ENCODE results near the gene OGFR. TPM values are rescaled to one million over a fixed set of nuclear protein-coding genes. Genes with fewer than 3 reads are reported as not detected.

The OGFR gene
- total RNA-seq, 1 experiment from 2014 or later = 73.6 TPM

GRCh38 chr20:62785393-62785792, 19.2 kb upstream of the OGFR start:
- CTCF ChIA-PET = no interaction called here
- Histone ChIP-seq H3K9me3 (ENCODE audit: control insufficient read depth in 1 of 2, insufficient read depth in 1 of 2, low read depth in 1 of 2, low read length in 2 of 2) (no peaks in the 10 kb centered on the region), H4K20me1 (ENCODE audit: insufficient read depth) (no peaks in the 10 kb centered on the region), H2AFZ (ENCODE audit: low read depth, low read length, poor library complexity, severe bottlenecking) (no peak overlapping the region), H3K4me2 (ENCODE audit: low read length) (no peak overlapping the region), H3K79me2 (ENCODE audit: insufficient read depth, low read length) (no peaks in the 10 kb centered on the region), H3K9ac (ENCODE audit: low read length) (no peak overlapping the region), H3K4me1 (ENCODE audit: control insufficient read depth in 1 of 2, insufficient read depth in 2 of 2, low read length in 2 of 2) (peaks cover 9 to 17% of the 10 kb centered on the region in 2 experiments; a peak in 3 of 4 replicates), H3K27ac (ENCODE audit: low read depth, low read length) (no peak overlapping the region), H3K27me3 (ENCODE audit: insufficient read depth, low read length) (no peaks in the 10 kb centered on the region), H3K36me3 (ENCODE audit: control insufficient read depth in 1 of 2, insufficient read depth in 2 of 2, low read length in 2 of 2) (no peaks in the 10 kb centered on the region), H3K9me2 (ENCODE audit: insufficient read depth) (no peaks in the 10 kb centered on the region), H3K4me3 (replicated peaks in 1 of 2; ENCODE audit: low read depth in 1 of 2, low read length in 2 of 2) (no peak overlapping the region)
- TF ChIP-seq MAX (IDR thresholded peaks at IDR 0.05) (no peak), ELF1 (IDR thresholded peaks at IDR 0.05; ENCODE audit: borderline replicate concordance, low read depth) (no peak), EZH2 (IDR thresholded peaks at IDR 0.05) (no peak), YY1 (IDR thresholded peaks at IDR 0.05; ENCODE audit: extremely low read depth, insufficient replicate concordance, low read depth, low read length) (no peak), ATF3 (IDR thresholded peaks at IDR 0.05) (no peak), SIN3A (IDR thresholded peaks at IDR 0.05; ENCODE audit: low read depth) (no peak), CEBPB (IDR thresholded peaks at IDR 0.05; ENCODE audit: low read depth) (no peak), EZH2phosphoT487 (IDR thresholded peaks at IDR 0.05; ENCODE audit: borderline replicate concordance) (no peak), ZNF274 (IDR thresholded peaks at IDR 0.05; ENCODE audit: low read depth, low read length) (no peak), SRF (IDR thresholded peaks at IDR 0.05; ENCODE audit: low read depth) (no peak), EGR1 (IDR thresholded peaks at IDR 0.05; ENCODE audit: low read depth) (no peak), JUND (IDR thresholded peaks at IDR 0.05) (no peak), TCF7L2 (IDR thresholded peaks at IDR 0.05; ENCODE audit: borderline replicate concordance, extremely low read depth, insufficient read depth, insufficient read length) (no peak), POLR2AphosphoS5 (IDR thresholded peaks at IDR 0.05; ENCODE audit: low read depth, low read length) (no peak), FOSL1 (IDR thresholded peaks at IDR 0.05; ENCODE audit: low read depth) (no peak), ZFX (IDR thresholded peaks at IDR 0.05) (no peak), RAD21 (IDR thresholded peaks at IDR 0.05; ENCODE audit: low read depth) (no peak), CTCF (IDR thresholded peaks at IDR 0.05 in 2 of 3, conservative IDR thresholded peaks at IDR 0.05 in 1 of 3; ENCODE audit: borderline replicate concordance in 1 of 3, insufficient read depth in 1 of 3, low read depth in 2 of 3, low read length in 2 of 3) (no peak)
- TF ChIP-seq, protein P1, sequence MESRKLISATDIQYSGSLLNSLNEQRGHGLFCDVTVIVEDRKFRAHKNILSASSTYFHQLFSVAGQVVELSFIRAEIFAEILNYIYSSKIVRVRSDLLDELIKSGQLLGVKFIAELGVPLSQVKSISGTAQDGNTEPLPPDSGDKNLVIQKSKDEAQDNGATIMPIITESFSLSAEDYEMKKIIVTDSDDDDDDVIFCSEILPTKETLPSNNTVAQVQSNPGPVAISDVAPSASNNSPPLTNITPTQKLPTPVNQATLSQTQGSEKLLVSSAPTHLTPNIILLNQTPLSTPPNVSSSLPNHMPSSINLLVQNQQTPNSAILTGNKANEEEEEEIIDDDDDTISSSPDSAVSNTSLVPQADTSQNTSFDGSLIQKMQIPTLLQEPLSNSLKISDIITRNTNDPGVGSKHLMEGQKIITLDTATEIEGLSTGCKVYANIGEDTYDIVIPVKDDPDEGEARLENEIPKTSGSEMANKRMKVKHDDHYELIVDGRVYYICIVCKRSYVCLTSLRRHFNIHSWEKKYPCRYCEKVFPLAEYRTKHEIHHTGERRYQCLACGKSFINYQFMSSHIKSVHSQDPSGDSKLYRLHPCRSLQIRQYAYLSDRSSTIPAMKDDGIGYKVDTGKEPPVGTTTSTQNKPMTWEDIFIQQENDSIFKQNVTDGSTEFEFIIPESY (IDR thresholded peaks at IDR 0.05; ENCODE audit: extremely low read depth, insufficient replicate concordance, low read length) = no peak
- TF ChIP-seq, protein P2, sequence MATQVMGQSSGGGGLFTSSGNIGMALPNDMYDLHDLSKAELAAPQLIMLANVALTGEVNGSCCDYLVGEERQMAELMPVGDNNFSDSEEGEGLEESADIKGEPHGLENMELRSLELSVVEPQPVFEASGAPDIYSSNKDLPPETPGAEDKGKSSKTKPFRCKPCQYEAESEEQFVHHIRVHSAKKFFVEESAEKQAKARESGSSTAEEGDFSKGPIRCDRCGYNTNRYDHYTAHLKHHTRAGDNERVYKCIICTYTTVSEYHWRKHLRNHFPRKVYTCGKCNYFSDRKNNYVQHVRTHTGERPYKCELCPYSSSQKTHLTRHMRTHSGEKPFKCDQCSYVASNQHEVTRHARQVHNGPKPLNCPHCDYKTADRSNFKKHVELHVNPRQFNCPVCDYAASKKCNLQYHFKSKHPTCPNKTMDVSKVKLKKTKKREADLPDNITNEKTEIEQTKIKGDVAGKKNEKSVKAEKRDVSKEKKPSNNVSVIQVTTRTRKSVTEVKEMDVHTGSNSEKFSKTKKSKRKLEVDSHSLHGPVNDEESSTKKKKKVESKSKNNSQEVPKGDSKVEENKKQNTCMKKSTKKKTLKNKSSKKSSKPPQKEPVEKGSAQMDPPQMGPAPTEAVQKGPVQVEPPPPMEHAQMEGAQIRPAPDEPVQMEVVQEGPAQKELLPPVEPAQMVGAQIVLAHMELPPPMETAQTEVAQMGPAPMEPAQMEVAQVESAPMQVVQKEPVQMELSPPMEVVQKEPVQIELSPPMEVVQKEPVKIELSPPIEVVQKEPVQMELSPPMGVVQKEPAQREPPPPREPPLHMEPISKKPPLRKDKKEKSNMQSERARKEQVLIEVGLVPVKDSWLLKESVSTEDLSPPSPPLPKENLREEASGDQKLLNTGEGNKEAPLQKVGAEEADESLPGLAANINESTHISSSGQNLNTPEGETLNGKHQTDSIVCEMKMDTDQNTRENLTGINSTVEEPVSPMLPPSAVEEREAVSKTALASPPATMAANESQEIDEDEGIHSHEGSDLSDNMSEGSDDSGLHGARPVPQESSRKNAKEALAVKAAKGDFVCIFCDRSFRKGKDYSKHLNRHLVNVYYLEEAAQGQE (IDR thresholded peaks at IDR 0.05; ENCODE audit: low read depth) = no peak
- ATAC-seq (no peak), DNase-seq (ENCODE audit: low read depth, low spot score) (no peak)
- no TSS peak for BruUV-seq (replicated peaks)
- RAD21 ChIA-PET (ENCODE audit: low non-redundant PET in 1 of 2, low total read pairs in 2 of 2, uncharacterized antibody in 2 of 2, unreplicated experiment in 2 of 2) = no interaction called here
- intact Hi-C loops (cut with micrococcal nuclease) = no loop called here
- POLR2A ChIA-PET = no interaction called here

Measured in HCT116 (cell line).